Naive B cell (primary cell): Measurements from ENCODE around the gene NFKBIE. TPM values are rescaled to one million over a fixed set of nuclear protein-coding genes. Genes with fewer than 3 reads are reported as not detected.

Source experiments
- ATAC-seq, 2 donors: fragments of 150-1000 bp; cut with Tn5 transposase; 2 replicates each; pipeline ENCODE4 v1.10.0; 2021; ENCODE audit warnings: low read depth in 2 of 2, mild to moderate bottlenecking in 2 of 2, moderate library complexity in 2 of 2
- DNase-seq: peaks from one replicate; pipeline ENCODE4 v3.0.0; 2022
- H3K27ac Mint-ChIP-seq, 6 donors: one replicate each; pipeline ENCODE4 v1.8.0; 2020 to 2022; ENCODE audit warnings: mild to moderate bottlenecking in 6 of 6, mixed read lengths in 6 of 6, moderate library complexity in 5 of 6, inconsistent platforms in 2 of 6
- H3K27me3 Mint-ChIP-seq, 3 donors: one replicate each; pipeline ENCODE4 v1.8.0; 2021 to 2022; ENCODE audit warnings: mixed read lengths in 3 of 3, mild to moderate bottlenecking in 1 of 3
- H3K36me3 Mint-ChIP-seq, 2 donors: one replicate each; pipeline ENCODE4 v1.8.0; 2020 to 2022; ENCODE audit warnings: mixed read lengths in 2 of 2, inconsistent platforms in 1 of 2, mild to moderate bottlenecking in 1 of 2
- H3K4me1 Mint-ChIP-seq, 3 donors: one replicate each; pipeline ENCODE4 v1.8.0; 2020 to 2022; ENCODE audit warnings: mixed read lengths in 3 of 3, inconsistent platforms in 1 of 3, mild to moderate bottlenecking in 1 of 3, moderate library complexity in 1 of 3
- H3K4me3 Mint-ChIP-seq, 8 donors: one replicate each; pipeline ENCODE4 v1.8.0; 2020 to 2022; ENCODE audit warnings: mild to moderate bottlenecking in 8 of 8, mixed read lengths in 8 of 8, moderate library complexity in 8 of 8, inconsistent platforms in 2 of 8
- H3K9me3 Mint-ChIP-seq, 7 donors: one replicate each; pipeline ENCODE4 v1.8.0; 2020 to 2022; ENCODE audit warnings: mixed read lengths in 7 of 7, mild to moderate bottlenecking in 5 of 7, inconsistent platforms in 2 of 7, moderate library complexity in 1 of 7
- polyA plus RNA-seq, 6 donors: library from polyadenylated mRNA; unstranded; fragments of 300-500 nt; fragmentation: Illumina TruSeq; gene quantifications; one replicate each; pipeline ENCODE4 v1.2.3, GENCODE V29; 2021; ENCODE audit warnings: low read depth in 6 of 6

NFKBIE gene
- polyA plus RNA-seq, 6 donors from 2014 or later, result 22.1 to 30.8 (median 27.9) TPM

DNA sequence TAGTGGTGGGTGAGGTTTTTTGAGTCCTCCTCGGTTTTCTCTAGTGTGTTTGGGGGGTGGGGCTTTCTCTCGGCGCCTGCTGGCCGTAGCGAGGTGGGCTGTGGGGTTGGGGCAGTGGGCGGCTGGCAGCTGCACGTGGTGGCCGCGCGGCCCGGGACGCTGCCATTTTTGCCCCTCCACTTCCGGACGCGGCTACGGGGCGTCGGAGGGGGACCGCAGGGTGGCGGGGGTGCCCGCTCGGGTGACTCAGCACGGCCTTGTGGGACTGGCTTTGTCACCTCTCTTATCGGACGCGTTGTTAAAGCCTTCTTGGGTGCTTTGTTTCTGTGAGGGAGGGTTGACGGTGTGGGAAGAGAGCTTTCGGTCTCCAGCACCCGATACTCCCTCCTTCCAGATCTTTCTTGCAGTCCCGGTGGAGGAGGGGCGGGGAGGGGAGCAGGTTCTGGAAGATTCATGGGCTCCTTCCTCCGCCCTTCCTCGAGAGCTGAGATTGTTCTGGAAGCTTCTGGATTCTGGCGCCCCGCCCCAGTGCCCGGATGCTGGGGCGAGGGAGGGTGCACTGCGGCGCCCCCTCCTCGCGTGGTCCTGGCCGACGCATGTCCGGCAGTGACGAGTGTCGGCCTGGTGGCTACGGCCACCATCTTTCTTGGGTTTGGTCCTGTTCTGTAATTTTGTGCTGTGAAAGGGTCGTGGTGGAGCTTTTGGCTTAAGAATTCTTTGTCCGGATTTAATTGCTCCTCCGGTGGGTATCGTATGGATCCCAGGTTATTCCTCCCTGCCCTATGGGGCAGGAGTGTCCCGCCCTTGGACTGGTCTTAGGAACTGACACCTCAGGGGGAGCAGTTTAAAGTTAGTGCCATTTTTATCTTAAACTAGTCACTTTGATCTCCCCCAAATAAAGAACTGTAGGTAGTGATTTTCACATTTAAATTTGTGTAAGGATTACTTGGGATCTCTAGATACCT, 17.7 kb downstream of the NFKBIE start:
- H3K4me1 Mint-ChIP-seq, result peaks cover 44 to 55% (median 50%) of the 10 kb centered on the region in 3 donors
- DNase-seq (peak; percentile 76), ATAC-seq (peak; percentile 45 to 50)
- peaks cover 0 to 4% (median 0%) of the 10 kb centered on the region in 3 donors for H3K27me3 Mint-ChIP-seq
- peaks cover 23 to 35% of the 10 kb centered on the region in 2 donors for H3K36me3 Mint-ChIP-seq
- peaks cover 0 to 6% (median 0%) of the 10 kb centered on the region in 7 donors for H3K9me3 Mint-ChIP-seq
- H3K4me3 Mint-ChIP-seq, result peak overlapping the region; percentile 95 to 100 (median 98)
- peak overlapping the region; percentile 95 to 100 (median 98) for H3K27ac Mint-ChIP-seq

DNA sequence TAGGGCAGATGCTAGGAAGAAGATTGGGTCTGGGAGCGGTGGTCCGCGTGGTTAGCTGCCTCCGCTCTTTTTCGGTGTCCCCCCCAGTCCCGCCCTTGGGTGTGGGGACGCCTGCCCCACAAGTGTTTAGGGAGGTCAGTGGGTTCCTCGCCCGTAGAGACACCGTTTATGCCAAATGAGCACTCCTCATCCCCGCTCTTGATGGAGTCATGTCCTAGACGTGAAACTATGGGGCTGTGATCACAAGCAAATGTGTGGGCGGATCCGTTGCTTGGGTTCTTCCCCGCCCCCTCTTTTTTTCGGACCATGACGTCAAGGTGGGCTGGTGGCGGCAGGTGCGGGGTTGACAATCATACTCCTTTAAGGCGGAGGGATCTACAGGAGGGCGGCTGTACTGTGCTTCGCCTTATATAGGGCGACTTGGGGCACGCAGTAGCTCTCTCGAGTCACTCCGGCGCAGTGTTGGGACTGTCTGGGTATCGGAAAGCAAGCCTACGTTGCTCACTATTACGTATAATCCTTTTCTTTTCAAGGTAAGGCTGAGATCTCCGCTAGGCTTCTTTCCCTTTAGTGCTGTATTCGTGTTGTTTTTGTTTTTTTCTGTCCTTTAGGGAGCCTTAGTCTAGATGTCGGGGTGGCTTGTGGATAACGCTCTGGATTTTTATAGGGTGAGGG, 18.6 kb downstream of the NFKBIE start, which contains the start of gene HSP90AB1:
Gene HSP90AB1 (plus strand): TSS at position 439 of the 675 bp plus-strand sequence. CDS start 1,529 bp downstream, outside the sequence.
- Mint-ChIP-seq H3K4me1 (peaks cover 41 to 52% (median 43%) of the 10 kb centered on the region in 3 donors), H3K36me3 (peaks cover 16 to 31% of the 10 kb centered on the region in 2 donors)

DNA sequence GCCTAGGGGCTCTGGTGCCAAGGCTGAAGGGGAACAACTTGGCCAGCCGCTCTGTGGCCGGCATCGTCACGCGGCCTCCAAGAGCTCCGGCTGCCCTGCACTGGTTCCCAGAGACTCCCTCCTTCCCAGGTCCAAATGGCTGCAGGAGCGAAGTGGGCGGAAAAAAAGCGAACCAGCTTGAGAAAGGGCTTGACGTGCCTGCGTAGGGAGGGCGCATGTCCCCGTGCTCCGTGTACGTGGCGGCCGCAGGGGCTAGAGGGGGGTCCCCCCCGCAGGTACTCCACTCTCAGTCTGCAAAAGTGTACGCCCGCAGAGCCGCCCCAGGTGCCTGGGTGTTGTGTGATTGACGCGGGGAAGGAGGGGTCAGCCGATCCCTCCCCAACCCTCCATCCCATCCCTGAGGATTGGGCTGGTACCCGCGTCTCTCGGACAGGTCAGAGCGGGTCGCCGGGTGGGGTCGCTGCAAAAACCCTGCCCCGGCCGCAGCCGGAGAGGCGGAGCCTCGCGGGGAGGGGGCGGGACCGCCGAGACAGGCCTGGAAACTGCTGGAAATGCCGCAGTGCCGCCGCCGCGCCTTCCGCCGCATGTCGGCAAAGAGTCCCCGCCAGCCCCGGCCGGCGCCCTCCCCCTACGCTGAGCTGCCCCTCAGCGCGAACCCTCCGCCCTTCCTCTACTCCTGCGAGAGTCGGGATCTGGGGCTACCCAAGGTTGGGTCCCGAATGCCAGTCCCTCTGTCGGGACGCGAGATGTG, 19.3 kb downstream of the NFKBIE start:
- peak overlapping the region; percentile 95 to 100 (median 98) for H3K27ac Mint-ChIP-seq
- H3K9me3 Mint-ChIP-seq, result peaks cover 0 to 6% (median 0%) of the 10 kb centered on the region in 7 donors
- H3K4me1 Mint-ChIP-seq, result peaks cover 38 to 49% (median 39%) of the 10 kb centered on the region in 3 donors
- DNase-seq, result peak; percentile 88
- H3K4me3 Mint-ChIP-seq, result peak overlapping the region; percentile 95 to 100 (median 98)
- H3K36me3 Mint-ChIP-seq, result peaks cover 13 to 26% of the 10 kb centered on the region in 2 donors
- ATAC-seq, result peak; percentile 44 to 52
- H3K27me3 Mint-ChIP-seq, result peaks cover 0 to 4% (median 0%) of the 10 kb centered on the region in 3 donors

More for the DNA sequence above, 18.6 kb downstream of the NFKBIE start, which contains the start of gene HSP90AB1:
- Mint-ChIP-seq H3K4me3 (peak within 1 kb of the TSS; percentile 95 to 100 (median 98)), H3K27ac (peak within 1 kb of the TSS; percentile 95 to 100 (median 98)), H3K9me3 (peaks cover 0 to 6% (median 0%) of the 10 kb centered on the region in 7 donors), H3K27me3 (peaks cover 0 to 4% (median 0%) of the 10 kb centered on the region in 3 donors)
- peak; percentile 71 to 76 for ATAC-seq
- DNase-seq, result peak; percentile 98

DNA sequence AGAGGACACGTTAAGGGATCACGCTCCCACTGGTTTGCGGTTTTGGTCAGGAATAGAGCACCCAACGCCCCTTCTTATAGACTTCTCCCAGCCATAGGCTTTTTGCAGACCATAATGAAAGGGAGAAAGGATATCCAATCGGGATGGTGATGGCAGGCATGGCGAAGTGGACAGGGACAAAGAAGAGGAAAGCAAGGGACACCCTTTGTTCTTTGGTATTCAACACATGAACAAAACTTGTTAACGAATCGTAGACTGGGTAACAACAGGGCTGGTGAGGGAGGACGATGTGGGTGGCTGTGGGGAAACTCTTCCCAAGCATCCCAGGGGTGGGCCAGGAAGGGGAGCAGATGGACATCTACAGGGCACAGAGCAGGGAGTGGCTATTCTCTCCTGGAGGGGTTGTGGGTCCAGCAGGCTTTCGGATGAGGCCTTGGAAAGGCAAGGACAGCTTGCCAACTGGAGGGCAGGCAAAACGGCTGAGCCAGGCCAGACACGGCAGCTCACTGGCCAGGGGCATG, 19.9 kb downstream of the NFKBIE start:
- Mint-ChIP-seq H3K4me3 (peak overlapping the region; percentile 95 to 100 (median 98)), H3K9me3 (peaks cover 0 to 6% (median 0%) of the 10 kb centered on the region in 7 donors), H3K36me3 (peaks cover 13 to 23% of the 10 kb centered on the region in 2 donors), H3K27ac (peak overlapping the region; percentile 95 to 100 (median 99)), H3K27me3 (peaks cover 0 to 4% (median 0%) of the 10 kb centered on the region in 3 donors), H3K4me1 (peaks cover 36 to 47% (median 39%) of the 10 kb centered on the region in 3 donors)
- ATAC-seq, result no peak
- no peak for DNase-seq

DNA sequence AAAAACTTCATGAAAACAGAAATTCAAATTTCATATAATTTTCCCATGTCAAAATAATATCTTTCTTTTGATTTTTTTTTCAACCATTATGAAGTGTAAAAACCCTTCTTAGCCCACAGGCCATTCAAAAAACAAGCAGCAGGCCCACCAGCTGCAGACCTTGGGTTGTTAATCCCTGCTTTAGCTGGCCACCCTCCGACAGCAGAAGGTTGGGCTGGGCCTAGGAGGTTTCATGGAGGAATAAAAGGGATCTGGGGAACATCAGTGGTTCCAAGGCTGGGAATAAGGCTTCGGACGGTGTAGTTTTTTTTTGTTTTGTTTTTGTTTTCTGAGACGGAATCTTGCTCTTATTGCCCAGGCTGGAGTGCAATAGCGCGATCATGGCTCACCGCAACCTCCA, 22.0 kb downstream of the NFKBIE start:
- peaks cover 18 to 34% (median 21%) of the 10 kb centered on the region in 3 donors for H3K4me1 Mint-ChIP-seq
- peaks cover 0 to 6% (median 0%) of the 10 kb centered on the region in 7 donors for H3K9me3 Mint-ChIP-seq
- ATAC-seq (no peak), DNase-seq (no peak)
- peak overlapping the region in 2 of 8 donors; percentile 50 to 73 for H3K4me3 Mint-ChIP-seq
- peaks cover 0 to 4% (median 0%) of the 10 kb centered on the region in 3 donors for H3K27me3 Mint-ChIP-seq
- peaks cover 0 to 9% of the 10 kb centered on the region in 2 donors for H3K36me3 Mint-ChIP-seq
- no peak overlapping the region for H3K27ac Mint-ChIP-seq

DNA sequence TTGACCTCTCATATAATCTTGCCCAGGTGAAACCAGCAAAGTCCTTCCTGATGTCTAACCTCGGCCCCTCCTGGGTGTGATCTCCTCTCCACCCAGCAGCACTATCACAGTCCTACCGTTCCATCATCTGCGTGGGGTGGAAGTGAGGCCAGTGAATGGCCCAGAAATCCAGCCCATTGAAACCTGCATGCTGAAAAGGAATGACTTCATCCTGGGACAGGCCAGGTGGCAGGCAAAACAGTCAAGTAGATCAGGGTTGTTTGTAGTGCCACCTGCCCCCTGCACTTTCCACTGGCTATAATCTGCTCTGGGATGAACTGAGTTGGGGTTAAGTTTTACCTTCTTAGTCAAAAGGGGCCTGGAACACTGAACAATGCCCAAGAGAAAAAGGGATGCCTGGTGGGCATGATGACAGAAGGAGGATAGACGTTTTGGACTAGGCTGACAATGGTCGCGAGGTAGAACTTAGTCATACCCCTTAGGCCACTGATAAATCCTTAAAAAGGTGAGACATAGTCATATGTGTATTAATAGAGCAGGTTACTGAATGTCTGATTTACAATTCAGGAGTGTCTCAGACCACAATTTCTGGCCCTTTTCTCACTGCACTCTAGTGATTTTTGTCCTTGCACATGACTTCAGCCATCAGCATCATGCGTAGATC, 26.5 kb downstream of the NFKBIE start:
- no peaks in the 10 kb centered on the region for H3K36me3 Mint-ChIP-seq

DNA sequence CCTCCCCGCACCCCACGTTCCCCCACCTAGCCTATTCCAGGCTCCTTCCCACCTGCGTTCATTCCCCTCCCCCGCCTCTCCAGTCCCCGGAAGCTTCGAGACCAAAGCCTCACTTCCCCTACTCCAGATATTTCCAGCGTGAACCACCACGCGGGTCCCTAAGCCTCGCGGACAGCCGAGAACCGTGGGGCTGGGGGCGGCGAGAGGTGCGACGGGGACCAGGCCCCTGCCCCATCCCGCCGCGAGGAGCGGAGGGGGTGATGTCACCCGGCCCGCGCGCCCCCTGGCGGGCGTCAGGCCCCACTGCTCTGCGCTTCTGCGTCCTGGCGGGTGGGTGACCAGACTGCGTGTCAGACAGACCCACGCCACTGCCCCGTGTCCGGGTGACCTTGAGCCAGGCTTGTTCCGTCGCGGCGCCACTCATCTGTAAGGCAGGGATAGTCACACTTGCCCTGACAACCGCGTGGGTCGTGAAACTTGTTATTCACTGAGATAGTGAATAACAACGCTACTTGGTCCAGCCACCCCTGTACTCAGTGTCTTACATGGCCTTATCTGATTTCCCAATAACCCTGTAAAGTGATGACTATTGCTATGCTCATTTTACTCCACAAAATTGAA, 27.4 kb downstream of the NFKBIE start:
- DNase-seq (peak; percentile 79), ATAC-seq (peak; percentile 95 to 96)
- Mint-ChIP-seq H3K36me3 (no peaks in the 10 kb centered on the region), H3K4me1 (peaks cover 11 to 16% (median 13%) of the 10 kb centered on the region in 3 donors), H3K27ac (peak overlapping the region; percentile 86 to 98 (median 93)), H3K27me3 (no peaks in the 10 kb centered on the region), H3K4me3 (peak overlapping the region; percentile 86 to 96 (median 89)), H3K9me3 (no peaks in the 10 kb centered on the region)

More for the DNA sequence above, 26.5 kb downstream of the NFKBIE start:
- H3K4me3 Mint-ChIP-seq, result peak overlapping the region; percentile 58 to 96 (median 88)
- no peaks in the 10 kb centered on the region for H3K27me3 Mint-ChIP-seq
- peaks cover 9 to 16% (median 9%) of the 10 kb centered on the region in 3 donors for H3K4me1 Mint-ChIP-seq
- ATAC-seq (no peak), DNase-seq (no peak)
- H3K9me3 Mint-ChIP-seq, result no peaks in the 10 kb centered on the region
- H3K27ac Mint-ChIP-seq, result peak overlapping the region in 4 of 6 donors; percentile 16 to 87 (median 83)

DNA sequence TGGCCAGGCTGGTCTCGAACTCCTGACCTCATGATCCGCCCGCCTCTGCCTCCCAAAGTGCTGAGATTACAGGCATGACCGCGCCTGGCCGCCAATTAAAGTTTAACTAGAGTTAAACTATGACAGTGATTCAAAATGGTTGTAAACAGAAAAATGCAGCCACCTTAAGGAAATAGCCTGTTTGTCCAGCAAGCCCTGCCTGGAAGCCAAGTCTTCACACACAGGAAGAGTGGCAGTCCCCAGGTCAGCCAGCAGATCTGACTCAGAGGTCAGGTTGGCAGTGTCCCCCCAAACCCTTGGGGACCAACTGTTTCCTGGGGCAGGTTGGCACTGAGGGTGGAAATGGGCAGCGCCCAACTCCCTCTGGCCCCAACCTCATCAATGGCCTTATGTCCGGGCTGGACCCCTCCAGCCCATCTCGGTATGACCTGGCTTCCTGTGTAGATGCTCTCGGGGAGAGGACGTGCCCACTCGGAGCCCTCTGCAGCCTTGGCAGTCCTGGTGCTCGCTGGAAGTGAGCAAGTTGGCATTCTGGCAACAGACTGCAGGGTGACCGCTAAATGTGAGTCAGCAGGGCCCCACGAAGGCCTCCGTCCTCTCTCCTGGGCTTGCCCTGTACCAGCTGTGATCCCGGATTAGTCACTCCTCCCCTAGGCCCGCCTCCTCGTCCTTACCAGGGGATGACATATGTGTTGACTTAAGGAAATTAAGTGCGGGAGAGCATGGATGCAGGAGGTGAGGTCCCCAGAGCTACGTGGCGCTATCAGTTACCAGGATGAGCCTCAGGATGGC, 28.1 kb downstream of the NFKBIE start:
- no peaks in the 10 kb centered on the region for H3K27me3 Mint-ChIP-seq
- H3K36me3 Mint-ChIP-seq, result no peaks in the 10 kb centered on the region
- ATAC-seq (peak; percentile 56 to 62), DNase-seq (no peak)
- peak overlapping the region in 5 of 6 donors; percentile 72 to 98 (median 93) for H3K27ac Mint-ChIP-seq
- no peaks in the 10 kb centered on the region for H3K9me3 Mint-ChIP-seq
- peaks cover 12 to 16% (median 13%) of the 10 kb centered on the region in 3 donors for H3K4me1 Mint-ChIP-seq
- H3K4me3 Mint-ChIP-seq, result peak overlapping the region; percentile 86 to 96 (median 89)

DNA sequence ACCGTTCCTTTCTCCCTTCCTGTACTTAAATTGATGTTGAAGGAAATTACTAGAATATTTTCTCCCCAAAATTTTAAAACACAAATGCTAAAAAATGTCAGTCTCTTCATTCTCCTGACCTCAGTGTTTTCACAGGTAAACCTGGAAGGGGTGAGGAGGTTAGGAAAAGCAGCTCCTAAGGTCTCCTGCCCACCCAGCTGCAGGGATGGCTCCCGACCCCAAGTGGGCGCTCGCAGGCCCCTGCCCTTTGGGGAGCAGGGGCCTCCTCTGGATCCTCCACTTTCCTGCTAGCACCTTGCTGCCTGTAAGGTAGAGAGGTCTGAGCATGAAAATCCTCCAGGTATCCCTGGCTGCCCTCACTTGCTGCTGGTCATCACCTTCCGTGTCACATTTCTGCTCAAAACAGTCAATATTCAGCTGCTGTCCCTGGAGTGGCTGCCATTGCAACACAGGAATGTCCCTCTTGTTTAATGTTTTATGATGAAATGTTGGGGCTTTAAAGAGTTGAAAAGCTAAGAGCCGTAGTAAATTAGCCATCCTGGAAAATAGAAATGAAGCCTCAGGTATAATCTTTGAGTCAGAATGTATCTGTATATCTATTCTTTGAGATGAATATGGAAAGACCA, 29.3 kb downstream of the NFKBIE start:
- no peaks in the 10 kb centered on the region for H3K27me3 Mint-ChIP-seq
- H3K27ac Mint-ChIP-seq, result peak overlapping the region in 3 of 6 donors; percentile 6 to 88 (median 69)
- peaks cover 12 to 16% (median 13%) of the 10 kb centered on the region in 3 donors for H3K4me1 Mint-ChIP-seq
- H3K9me3 Mint-ChIP-seq, result no peaks in the 10 kb centered on the region
- DNase-seq (no peak), ATAC-seq (no peak)
- no peaks in the 10 kb centered on the region for H3K36me3 Mint-ChIP-seq
- peak overlapping the region in 2 of 8 donors; percentile 12 to 65 for H3K4me3 Mint-ChIP-seq

DNA sequence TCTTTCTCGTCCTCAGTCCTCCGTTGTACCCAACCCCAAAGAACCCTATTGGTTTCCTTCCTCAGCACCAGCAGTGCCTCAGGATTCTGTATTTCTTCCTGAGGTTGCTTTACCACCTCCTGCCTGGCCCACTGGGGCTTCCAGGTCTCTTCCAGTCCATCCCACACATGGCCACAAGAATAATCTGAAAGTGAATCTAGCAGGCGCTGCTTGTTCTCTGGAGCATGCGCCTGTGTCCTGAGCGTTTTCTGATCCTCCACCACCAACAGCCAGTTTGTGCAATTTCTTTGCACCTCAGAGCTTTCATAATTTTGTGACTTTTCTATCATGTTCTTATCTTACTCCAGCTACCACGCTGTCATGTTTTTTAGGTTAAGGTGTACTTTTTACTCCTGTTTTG, 30.1 kb downstream of the NFKBIE start:
- Mint-ChIP-seq H3K4me1 (peaks cover 12 to 16% (median 13%) of the 10 kb centered on the region in 3 donors), H3K27me3 (no peaks in the 10 kb centered on the region), H3K4me3 (peak overlapping the region in 1 of 8 donors; percentile 32), H3K27ac (peak overlapping the region in 1 of 6 donors; percentile 30), H3K9me3 (no peaks in the 10 kb centered on the region), H3K36me3 (no peaks in the 10 kb centered on the region)
- ATAC-seq, result no peak
- no peak for DNase-seq
